Gastroesophageal sphincter (tissue), 4 donors: ENCODE results near the gene KCTD21. TPM values are rescaled to one million over a fixed set of nuclear protein-coding genes. Genes with fewer than 3 reads are reported as not detected.

Experiments
- ATAC-seq: fragments of 150-250 bp; one replicate; pipeline ENCODE4 v1.9.1; 2016; ENCODE audit warnings: mild to moderate bottlenecking, moderate library complexity
- H3K27ac ChIP-seq, 4 donors: fragments of 200-600 bp; sonication (generic) in 3 of 4; 1 replicate in 3 of 4; 2 replicates in 1 of 4; pipeline ENCODE4 v1.5.1; 2016 to 2019
- H3K27me3 ChIP-seq: fragments of 200-600 bp; sonication (generic); one replicate; pipeline ENCODE4 v1.5.1; 2019
- H3K36me3 ChIP-seq, 2 donors: fragments of 200-600 bp; sonication (generic); one replicate each; pipeline ENCODE4 v1.5.1; 2019; ENCODE audit warnings: control low read depth in 1 of 2
- H3K4me1 ChIP-seq, 3 donors: fragments of 200-600 bp; sonication (generic); 1 replicate in 2 of 3; 2 replicates in 1 of 3; pipeline ENCODE4 v1.5.1; 2016 to 2019; ENCODE audit warnings: control low read depth in 2 of 3
- H3K4me3 ChIP-seq, 2 donors: fragments of 200-600 bp; sonication (generic); one replicate each; pipeline ENCODE4 v1.5.1; 2019; ENCODE audit warnings: mild to moderate bottlenecking in 1 of 2, moderate library complexity in 1 of 2
- H3K9me3 ChIP-seq, 3 donors: fragments of 200-600 bp; sonication (generic); one replicate each; pipeline ENCODE4 v1.5.1; 2017 to 2019; ENCODE audit warnings: control low read depth in 2 of 3
- EP300 ChIP-seq: sonication (generic); formaldehyde crosslinking; IDR thresholded peaks from one replicate; pipeline ENCODE4 v1.6.1; 2017; ENCODE audit warnings: antibody characterized with exemption, mild to moderate bottlenecking
- POLR2A ChIP-seq, 2 donors: fragments of 450-650 bp; IDR thresholded peaks; one replicate each; pipeline ENCODE4 v1.6.1; 2017; ENCODE audit warnings: antibody characterized with exemption in 2 of 2, mild to moderate bottlenecking in 2 of 2, moderate library complexity in 1 of 2
- POLR2AphosphoS5 ChIP-seq: sonication (generic); formaldehyde crosslinking; IDR thresholded peaks from one replicate; pipeline ENCODE4 v1.6.1; 2017; ENCODE audit warnings: antibody characterized with exemption
- WGBS, 2 donors: methylation state at CpG; one replicate each; pipeline ENCODE4 v1.1.5; 2018; ENCODE audit warnings: low coverage in 1 of 2; 5-methylcytosine and 5-hydroxymethylcytosine counted together
- total RNA-seq, 4 donors: library from RNA; depleted of rRNA; stranded (reverse); fragments of >200 nt; gene quantifications; one replicate each; pipeline ENCODE4 v1.1.0, GENCODE V29; 2016
- TF ChIP-seq, protein P1 (sequence below), 4 experiments: fragments of 200-600 bp in 2 of 4; fragments of 450-650 bp in 2 of 4; sonication (generic) in 1 of 4; IDR thresholded peaks; one replicate each; pipeline ENCODE4 v1.5.1; 2017 to 2019; ENCODE audit warnings: antibody characterized with exemption in 4 of 4, mild to moderate bottlenecking in 2 of 4, moderate library complexity in 2 of 4

The KCTD21 gene
- total RNA-seq, 4 donors from 2014 or later: 5.7 to 18.6 (median 9.9) TPM

DNA sequence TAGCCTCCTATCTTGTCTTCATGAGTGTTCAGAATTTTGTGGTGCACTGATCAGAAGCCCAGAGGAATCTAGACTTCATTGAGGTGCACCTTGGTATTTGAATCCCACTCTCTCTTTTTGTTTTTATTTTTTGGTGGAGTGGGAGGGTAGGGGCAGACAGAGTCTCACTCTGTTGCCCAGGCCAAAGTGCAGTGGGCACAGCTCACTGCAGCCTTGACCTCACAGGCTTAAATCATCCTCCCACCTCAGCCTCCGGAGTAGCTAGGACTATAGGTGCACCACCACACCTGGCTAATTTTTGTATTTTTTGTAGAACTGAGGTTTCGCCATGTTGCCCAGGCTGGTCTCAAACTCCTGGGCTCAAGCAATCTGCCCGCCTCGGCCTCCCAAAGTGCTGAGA is 38.1 kb downstream of the KCTD21 start:
- Histone ChIP-seq H3K36me3 (no peaks in the 10 kb centered on the region), H3K4me1 (no peaks in the 10 kb centered on the region), H3K27me3 (no peaks in the 10 kb centered on the region), H3K27ac (no peak overlapping the region), H3K9me3 (no peaks in the 10 kb centered on the region), H3K4me3 (no peak overlapping the region)
- no peak for ATAC-seq
- TF ChIP-seq EP300: no peak
- no peak for TF ChIP-seq POLR2A (IDR thresholded peaks at IDR 0.05)
- no peak for TF ChIP-seq POLR2AphosphoS5
- TF ChIP-seq, protein P1, sequence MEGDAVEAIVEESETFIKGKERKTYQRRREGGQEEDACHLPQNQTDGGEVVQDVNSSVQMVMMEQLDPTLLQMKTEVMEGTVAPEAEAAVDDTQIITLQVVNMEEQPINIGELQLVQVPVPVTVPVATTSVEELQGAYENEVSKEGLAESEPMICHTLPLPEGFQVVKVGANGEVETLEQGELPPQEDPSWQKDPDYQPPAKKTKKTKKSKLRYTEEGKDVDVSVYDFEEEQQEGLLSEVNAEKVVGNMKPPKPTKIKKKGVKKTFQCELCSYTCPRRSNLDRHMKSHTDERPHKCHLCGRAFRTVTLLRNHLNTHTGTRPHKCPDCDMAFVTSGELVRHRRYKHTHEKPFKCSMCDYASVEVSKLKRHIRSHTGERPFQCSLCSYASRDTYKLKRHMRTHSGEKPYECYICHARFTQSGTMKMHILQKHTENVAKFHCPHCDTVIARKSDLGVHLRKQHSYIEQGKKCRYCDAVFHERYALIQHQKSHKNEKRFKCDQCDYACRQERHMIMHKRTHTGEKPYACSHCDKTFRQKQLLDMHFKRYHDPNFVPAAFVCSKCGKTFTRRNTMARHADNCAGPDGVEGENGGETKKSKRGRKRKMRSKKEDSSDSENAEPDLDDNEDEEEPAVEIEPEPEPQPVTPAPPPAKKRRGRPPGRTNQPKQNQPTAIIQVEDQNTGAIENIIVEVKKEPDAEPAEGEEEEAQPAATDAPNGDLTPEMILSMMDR (IDR thresholded peaks at IDR 0.05): no peak
- WGBS, 2 donors: 92 to 100% methylated on average over 2 of the region's 4 CpGs

DNA sequence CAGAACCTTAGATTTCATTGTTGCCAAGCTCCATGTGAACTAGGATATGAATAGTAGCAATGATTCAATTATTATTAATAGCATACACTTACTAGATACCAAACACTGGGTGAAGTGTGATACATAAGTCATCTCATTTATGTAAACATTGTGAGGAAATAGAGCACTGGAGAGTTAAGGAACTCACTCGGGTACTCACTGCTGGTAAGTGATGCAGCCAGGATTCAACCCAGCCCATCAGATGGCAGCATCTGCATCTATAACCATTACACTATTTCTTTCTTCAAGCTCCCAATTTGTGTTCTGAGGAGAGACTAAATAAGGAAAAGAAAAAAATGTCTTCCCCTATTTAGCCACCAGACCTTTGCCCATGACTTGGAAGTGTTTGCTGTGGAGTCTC is 38.8 kb downstream of the KCTD21 start:
- Histone ChIP-seq H3K9me3 (no peaks in the 10 kb centered on the region), H3K4me3 (no peak overlapping the region), H3K36me3 (no peaks in the 10 kb centered on the region), H3K4me1 (no peaks in the 10 kb centered on the region), H3K27me3 (no peaks in the 10 kb centered on the region), H3K27ac (no peak overlapping the region)
- no peak for TF ChIP-seq POLR2A (IDR thresholded peaks at IDR 0.05)
- TF ChIP-seq, protein P1 (IDR thresholded peaks at IDR 0.05): peak in 3 of 4 experiments; percentile 15 to 50 (median 24)
- WGBS, 2 donors: 0 to 6% methylated on average over 1 of the region's 1 CpG
- ATAC-seq: peak; percentile 51

DNA sequence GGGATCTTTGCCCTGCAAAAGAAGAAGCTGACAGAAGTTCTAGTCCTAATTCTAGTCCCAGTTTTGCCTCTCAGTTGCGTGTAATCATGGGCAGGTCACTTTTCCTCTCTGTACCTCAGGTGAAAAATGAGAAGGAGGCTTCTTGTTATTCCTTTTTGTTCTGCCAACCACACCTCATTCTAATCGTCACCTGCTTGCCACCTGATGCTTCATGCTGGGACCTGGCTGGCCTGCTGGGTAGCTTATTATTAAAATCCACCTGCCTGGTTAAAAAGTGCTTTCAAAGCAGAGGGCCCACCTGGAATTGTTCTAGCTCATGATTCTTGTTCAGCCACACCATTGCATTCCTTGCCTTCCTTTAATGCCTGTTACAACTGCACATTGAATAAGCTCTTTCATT is 40.6 kb downstream of the KCTD21 start:
- TF ChIP-seq, protein P1 (IDR thresholded peaks at IDR 0.05): no peak
- TF ChIP-seq POLR2AphosphoS5 (no peak), EP300 (no peak), POLR2A (IDR thresholded peaks at IDR 0.05) (no peak)
- Histone ChIP-seq H3K9me3 (no peaks in the 10 kb centered on the region), H3K27me3 (no peaks in the 10 kb centered on the region), H3K27ac (no peak overlapping the region), H3K4me3 (no peak overlapping the region), H3K36me3 (no peaks in the 10 kb centered on the region), H3K4me1 (no peaks in the 10 kb centered on the region)
- WGBS, 2 donors: 95% methylated on average over 2 of the region's 2 CpGs; no CpG with 5 or more reads in 1 of the 2 donors
- no peak for ATAC-seq

DNA sequence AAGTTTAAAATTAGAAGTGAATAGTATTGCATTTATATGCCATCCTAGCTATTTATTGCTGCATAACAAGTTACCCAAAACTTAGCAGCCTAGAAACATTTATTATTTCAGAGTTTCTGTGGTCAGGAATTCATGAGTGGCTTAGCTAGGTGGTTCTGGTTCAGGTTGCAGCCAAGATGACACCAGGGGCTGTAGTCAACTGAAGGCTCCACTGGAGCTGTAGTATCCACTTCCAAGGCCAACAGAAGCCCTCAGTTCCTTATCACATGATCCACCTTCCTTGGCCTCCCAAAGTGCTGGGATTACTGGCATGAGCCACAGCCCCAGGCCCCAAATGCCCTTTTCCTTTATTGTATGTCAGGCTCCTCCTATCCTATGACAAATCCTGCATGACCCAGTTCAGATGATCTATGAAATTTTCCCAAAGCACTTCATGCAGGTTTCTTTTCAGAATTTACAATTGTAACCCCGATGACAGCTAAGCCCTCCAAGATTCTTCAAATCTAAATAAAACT is 42.9 kb downstream of the KCTD21 start:
- peaks cover 0 to 5% (median 0%) of the 10 kb centered on the region in 3 donors for H3K4me1 ChIP-seq
- no peaks in the 10 kb centered on the region for H3K36me3 ChIP-seq
- no peak for ATAC-seq
- no peaks in the 10 kb centered on the region for H3K27me3 ChIP-seq
- WGBS, 2 donors: 50 to 89% methylated on average over 1 of the region's 1 CpG
- no peak overlapping the region for H3K27ac ChIP-seq
- no peak for TF ChIP-seq POLR2AphosphoS5
- no peak for TF ChIP-seq POLR2A (IDR thresholded peaks at IDR 0.05)
- TF ChIP-seq EP300: no peak
- TF ChIP-seq, protein P1 (IDR thresholded peaks at IDR 0.05): no peak
- H3K9me3 ChIP-seq: no peaks in the 10 kb centered on the region
- H3K4me3 ChIP-seq: no peak overlapping the region

DNA sequence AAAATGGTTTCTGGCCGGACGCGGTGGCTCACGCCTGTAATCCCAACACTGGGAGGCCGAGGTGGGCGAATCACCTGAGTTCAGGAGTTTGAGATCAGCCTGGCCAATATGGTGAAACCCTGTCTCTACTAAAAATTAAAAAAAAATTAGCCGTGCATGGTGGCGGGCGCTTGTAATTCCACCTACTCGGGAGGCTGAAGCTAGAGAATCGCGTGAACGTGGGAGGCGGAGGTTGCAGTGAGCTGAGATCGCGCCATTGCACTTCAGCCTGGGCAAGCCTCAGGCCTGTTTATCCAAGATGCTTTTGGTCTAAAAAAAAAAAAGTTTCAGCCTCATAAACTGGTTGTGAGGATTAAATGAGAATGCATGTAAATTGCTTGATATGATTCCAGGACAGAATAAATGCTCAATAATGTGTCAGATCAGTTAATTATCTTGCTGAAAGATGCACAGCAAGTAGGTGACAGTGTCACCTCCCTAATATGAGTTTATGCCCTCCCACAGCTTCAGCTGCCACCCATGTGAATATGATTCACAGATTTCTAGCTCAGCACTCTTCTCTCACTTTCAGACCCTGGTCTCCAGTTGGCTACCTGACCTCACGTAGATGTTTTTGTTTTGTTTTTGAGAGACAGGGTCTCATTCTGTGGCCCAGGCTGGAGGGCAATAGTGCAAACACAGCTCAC is 47.9 kb downstream of the KCTD21 start:
- H3K27ac ChIP-seq: peak overlapping the region in 1 of 4 donors; percentile 73
- 45 to 84% methylated on average over 5 to 17 of the region's 17 CpGs for WGBS, 2 donors

More for the DNA sequence above, 47.9 kb downstream of the KCTD21 start:
- Histone ChIP-seq H3K36me3 (peaks cover 0 to 13% of the 10 kb centered on the region in 2 donors), H3K27me3 (no peaks in the 10 kb centered on the region), H3K4me1 (peaks cover 0 to 25% (median 6%) of the 10 kb centered on the region in 3 donors), H3K4me3 (peak overlapping the region; percentile 61 to 67), H3K9me3 (no peaks in the 10 kb centered on the region)
- ATAC-seq: no peak
- TF ChIP-seq, protein P1 (IDR thresholded peaks at IDR 0.05): no peak
- no peak for TF ChIP-seq EP300
- TF ChIP-seq POLR2A (IDR thresholded peaks at IDR 0.05): no peak
- TF ChIP-seq POLR2AphosphoS5: no peak
